Measurements from ENCODE around the gene CACNB2.

GRCh38 chr10:18325889-18326531 lies 185.8 kb downstream of the CACNB2 start:
- TF ChIP-seq CTCF (IDR thresholded peaks at IDR 0.05; ENCODE audit: poor library complexity) (no peak), EZH2phosphoT487 (IDR thresholded peaks at IDR 0.05; ENCODE audit: low read depth, severe bottlenecking, unreplicated experiment) (no peak), EZH2 (IDR thresholded peaks at IDR 0.05; ENCODE audit: borderline replicate concordance) (no peak)

All from hepatocyte (in vitro differentiated cells).